Skeletal muscle tissue (tissue), 4 donors: ENCODE measurements around the gene APLN. TPM values are rescaled to one million over a fixed set of nuclear protein-coding genes. Genes with fewer than 3 reads are reported as not detected.

Experiments used
- H3K27ac ChIP-seq: one replicate; pipeline ENCODE4 v1.7.0; 2013; ENCODE audit warnings: mild to moderate bottlenecking, low read depth, low read length, inconsistent platforms
- H3K27me3 ChIP-seq, 3 donors: one replicate each; pipeline ENCODE4 v1.7.0; 2013; ENCODE audit warnings: low read length in 3 of 3; ENCODE audit not compliant: control insufficient read depth in 3 of 3, insufficient read depth in 3 of 3
- H3K36me3 ChIP-seq, 3 donors: one replicate each; pipeline ENCODE4 v1.7.0; 2013; ENCODE audit warnings: low read length in 3 of 3; ENCODE audit not compliant: control insufficient read depth in 3 of 3, insufficient read depth in 3 of 3
- H3K4me1 ChIP-seq, 3 donors: one replicate each; pipeline ENCODE4 v1.7.0; 2013; ENCODE audit warnings: low read length in 3 of 3, mild to moderate bottlenecking in 3 of 3; ENCODE audit not compliant: control insufficient read depth in 3 of 3, insufficient read depth in 3 of 3
- H3K4me3 ChIP-seq, 3 donors: one replicate each; pipeline ENCODE4 v1.7.0; 2013; ENCODE audit warnings: low read length in 3 of 3
- H3K9ac ChIP-seq, 3 donors: one replicate each; pipeline ENCODE4 v1.7.0; 2013; ENCODE audit warnings: low read length in 3 of 3, mild to moderate bottlenecking in 3 of 3, moderate library complexity in 2 of 3, low read depth in 1 of 3
- H3K9me3 ChIP-seq, 3 donors: one replicate each; pipeline ENCODE4 v1.7.0; 2013; ENCODE audit warnings: low read length in 3 of 3; ENCODE audit not compliant: control insufficient read depth in 3 of 3
- total RNA-seq: library from RNA; depleted of rRNA; stranded (reverse); fragments of >200 nt; gene quantifications from one replicate; pipeline ENCODE4 v1.2.3, GENCODE V29; 2014
- donor health status: Osteomylitis.

APLN gene
- total RNA-seq, 1 donor from 2014 or later, result 4.2 TPM

- Histone ChIP-seq H3K27me3 (no peaks in the 10 kb centered on the region), H3K9ac (no peak overlapping the region)
These were observed 22.3 kb downstream of the APLN start for GRCh38 chrX:129632443-129632842.

GRCh38 chrX:129631849-129632248 is 22.9 kb downstream of the APLN start:
- H3K27ac ChIP-seq, result peak overlapping the region; percentile 7
- no peak overlapping the region for H3K4me3 ChIP-seq
- peaks cover 0 to 2% (median 0%) of the 10 kb centered on the region in 3 donors for H3K4me1 ChIP-seq
- no peaks in the 10 kb centered on the region for H3K36me3 ChIP-seq
- no peak overlapping the region for H3K9ac ChIP-seq
- no peaks in the 10 kb centered on the region for H3K27me3 ChIP-seq
- H3K9me3 ChIP-seq, result no peaks in the 10 kb centered on the region

More at GRCh38 chrX:129632443-129632842, 22.3 kb downstream of the APLN start:
- H3K9me3 ChIP-seq, result no peaks in the 10 kb centered on the region
- H3K4me1 ChIP-seq, result peaks cover 0 to 2% (median 0%) of the 10 kb centered on the region in 3 donors
- H3K27ac ChIP-seq, result peak overlapping the region; percentile 7
- no peak overlapping the region for H3K4me3 ChIP-seq
- no peaks in the 10 kb centered on the region for H3K36me3 ChIP-seq

GRCh38 chrX:129629837-129630236 is 24.9 kb downstream of the APLN start:
- no peak overlapping the region for H3K4me3 ChIP-seq
- peaks cover 0 to 2% (median 0%) of the 10 kb centered on the region in 3 donors for H3K4me1 ChIP-seq
- peak overlapping the region; percentile 9 for H3K27ac ChIP-seq
- H3K9me3 ChIP-seq, result no peaks in the 10 kb centered on the region
- no peak overlapping the region for H3K9ac ChIP-seq
- no peaks in the 10 kb centered on the region for H3K27me3 ChIP-seq
- no peaks in the 10 kb centered on the region for H3K36me3 ChIP-seq

- Histone ChIP-seq H3K9me3 (no peaks in the 10 kb centered on the region), H3K4me1 (peaks cover 0 to 2% (median 0%) of the 10 kb centered on the region in 3 donors), H3K27me3 (no peaks in the 10 kb centered on the region), H3K4me3 (no peak overlapping the region), H3K36me3 (no peaks in the 10 kb centered on the region), H3K9ac (no peak overlapping the region), H3K27ac (no peak overlapping the region)
These were observed 28.7 kb downstream of the APLN start for GRCh38 chrX:129626026-129626425.

- Histone ChIP-seq H3K4me3 (no peak overlapping the region), H3K27ac (no peak overlapping the region), H3K27me3 (no peaks in the 10 kb centered on the region), H3K9me3 (no peaks in the 10 kb centered on the region), H3K4me1 (peaks cover 0 to 3% (median 0%) of the 10 kb centered on the region in 3 donors), H3K9ac (no peak overlapping the region), H3K36me3 (no peaks in the 10 kb centered on the region)
These were observed 31.9 kb downstream of the APLN start for GRCh38 chrX:129622757-129623301.

GRCh38 chrX:129618997-129619396 is 35.8 kb downstream of the APLN start:
- Histone ChIP-seq H3K9ac (no peak overlapping the region), H3K27me3 (no peaks in the 10 kb centered on the region), H3K27ac (no peak overlapping the region), H3K36me3 (no peaks in the 10 kb centered on the region), H3K9me3 (no peaks in the 10 kb centered on the region), H3K4me1 (peaks cover 5 to 6% (median 5%) of the 10 kb centered on the region in 3 donors), H3K4me3 (no peak overlapping the region)

- Histone ChIP-seq H3K4me1 (peaks cover 5 to 6% (median 5%) of the 10 kb centered on the region in 3 donors), H3K27ac (no peak overlapping the region), H3K36me3 (no peaks in the 10 kb centered on the region), H3K9me3 (no peaks in the 10 kb centered on the region), H3K4me3 (no peak overlapping the region), H3K9ac (no peak overlapping the region), H3K27me3 (no peaks in the 10 kb centered on the region)
These were observed 37.3 kb downstream of the APLN start for GRCh38 chrX:129617420-129617819.

GRCh38 chrX:129614481-129615255 is 40.1 kb downstream of the APLN start:
- H3K4me1 ChIP-seq, result peaks cover 5 to 6% (median 5%) of the 10 kb centered on the region in 3 donors
- H3K9me3 ChIP-seq, result no peaks in the 10 kb centered on the region
- no peaks in the 10 kb centered on the region for H3K27me3 ChIP-seq
- no peak overlapping the region for H3K9ac ChIP-seq
- no peak overlapping the region for H3K4me3 ChIP-seq
- no peaks in the 10 kb centered on the region for H3K36me3 ChIP-seq
- H3K27ac ChIP-seq, result no peak overlapping the region

GRCh38 chrX:129613596-129613995 is 41.2 kb downstream of the APLN start:
- H3K9me3 ChIP-seq, result no peaks in the 10 kb centered on the region
- H3K9ac ChIP-seq, result no peak overlapping the region
- H3K27ac ChIP-seq, result no peak overlapping the region
- no peak overlapping the region for H3K4me3 ChIP-seq
- H3K4me1 ChIP-seq, result peaks cover 4 to 5% (median 5%) of the 10 kb centered on the region in 3 donors
- peaks cover 0 to 3% (median 0%) of the 10 kb centered on the region in 3 donors for H3K27me3 ChIP-seq
- H3K36me3 ChIP-seq, result no peaks in the 10 kb centered on the region

GRCh38 chrX:129612396-129612795 is 42.4 kb downstream of the APLN start:
- Histone ChIP-seq H3K36me3 (no peaks in the 10 kb centered on the region), H3K27ac (no peak overlapping the region)

More at GRCh38 chrX:129612396-129612795, 42.4 kb downstream of the APLN start:
- peaks cover 0 to 7% (median 0%) of the 10 kb centered on the region in 3 donors for H3K27me3 ChIP-seq
- H3K4me1 ChIP-seq, result peaks cover 4 to 5% (median 5%) of the 10 kb centered on the region in 3 donors
- no peak overlapping the region for H3K4me3 ChIP-seq
- no peak overlapping the region for H3K9ac ChIP-seq
- no peaks in the 10 kb centered on the region for H3K9me3 ChIP-seq
